ENCODE data around the gene OTOS.

DNA sequence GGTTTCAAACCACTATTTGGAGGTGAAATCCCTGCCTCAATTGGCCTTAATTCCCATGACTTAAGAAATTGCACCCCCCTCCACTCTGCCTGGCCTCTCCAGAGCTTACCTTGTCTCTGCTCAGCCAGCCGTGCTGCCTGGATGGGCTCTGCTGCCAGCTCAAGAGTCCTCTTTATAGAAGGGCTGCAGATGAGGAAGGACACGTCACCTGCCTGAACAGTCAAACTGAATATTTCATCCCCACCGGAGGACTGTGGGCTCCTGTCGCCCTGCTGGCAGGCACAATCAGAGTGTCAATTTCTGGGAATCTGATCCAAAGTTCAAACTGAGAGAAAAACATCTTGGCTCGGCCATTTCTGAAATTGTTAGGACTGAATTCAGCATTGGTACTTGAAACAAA lies at the start of gene OTOS:
- TF ChIP-seq ZSCAN29 (IDR thresholded peaks at IDR 0.05), result no peak
- TF ChIP-seq CTCF (IDR thresholded peaks at IDR 0.05 in 2 of 3, conservative IDR thresholded peaks at IDR 0.05 in 1 of 3; ENCODE audit: insufficient read depth in 2 of 3, low read depth in 1 of 3, low read length in 3 of 3), result no peak
- TF ChIP-seq, protein P1, sequence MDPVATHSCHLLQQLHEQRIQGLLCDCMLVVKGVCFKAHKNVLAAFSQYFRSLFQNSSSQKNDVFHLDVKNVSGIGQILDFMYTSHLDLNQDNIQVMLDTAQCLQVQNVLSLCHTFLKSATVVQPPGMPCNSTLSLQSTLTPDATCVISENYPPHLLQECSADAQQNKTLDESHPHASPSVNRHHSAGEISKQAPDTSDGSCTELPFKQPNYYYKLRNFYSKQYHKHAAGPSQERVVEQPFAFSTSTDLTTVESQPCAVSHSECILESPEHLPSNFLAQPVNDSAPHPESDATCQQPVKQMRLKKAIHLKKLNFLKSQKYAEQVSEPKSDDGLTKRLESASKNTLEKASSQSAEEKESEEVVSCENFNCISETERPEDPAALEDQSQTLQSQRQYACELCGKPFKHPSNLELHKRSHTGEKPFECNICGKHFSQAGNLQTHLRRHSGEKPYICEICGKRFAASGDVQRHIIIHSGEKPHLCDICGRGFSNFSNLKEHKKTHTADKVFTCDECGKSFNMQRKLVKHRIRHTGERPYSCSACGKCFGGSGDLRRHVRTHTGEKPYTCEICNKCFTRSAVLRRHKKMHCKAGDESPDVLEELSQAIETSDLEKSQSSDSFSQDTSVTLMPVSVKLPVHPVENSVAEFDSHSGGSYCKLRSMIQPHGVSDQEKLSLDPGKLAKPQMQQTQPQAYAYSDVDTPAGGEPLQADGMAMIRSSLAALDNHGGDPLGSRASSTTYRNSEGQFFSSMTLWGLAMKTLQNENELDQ (CRISPR knock-in tag; IDR thresholded peaks at IDR 0.05; ENCODE audit: borderline replicate concordance), result no peak
- TF ChIP-seq HOMEZ (CRISPR knock-in tag; IDR thresholded peaks at IDR 0.05), result no peak
- no peak for TF ChIP-seq PKNOX1 (IDR thresholded peaks at IDR 0.05)
- no peak for TF ChIP-seq POU5F1 (IDR thresholded peaks at IDR 0.05; ENCODE audit: borderline replicate concordance, low read depth, low read length, partially characterized antibody)
- no peak for TF ChIP-seq KAT7 (CRISPR knock-in tag; IDR thresholded peaks at IDR 0.05; ENCODE audit: borderline replicate concordance)
- TF ChIP-seq, protein P2, sequence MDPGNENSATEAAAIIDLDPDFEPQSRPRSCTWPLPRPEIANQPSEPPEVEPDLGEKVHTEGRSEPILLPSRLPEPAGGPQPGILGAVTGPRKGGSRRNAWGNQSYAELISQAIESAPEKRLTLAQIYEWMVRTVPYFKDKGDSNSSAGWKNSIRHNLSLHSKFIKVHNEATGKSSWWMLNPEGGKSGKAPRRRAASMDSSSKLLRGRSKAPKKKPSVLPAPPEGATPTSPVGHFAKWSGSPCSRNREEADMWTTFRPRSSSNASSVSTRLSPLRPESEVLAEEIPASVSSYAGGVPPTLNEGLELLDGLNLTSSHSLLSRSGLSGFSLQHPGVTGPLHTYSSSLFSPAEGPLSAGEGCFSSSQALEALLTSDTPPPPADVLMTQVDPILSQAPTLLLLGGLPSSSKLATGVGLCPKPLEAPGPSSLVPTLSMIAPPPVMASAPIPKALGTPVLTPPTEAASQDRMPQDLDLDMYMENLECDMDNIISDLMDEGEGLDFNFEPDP (CRISPR knock-in tag; IDR thresholded peaks at IDR 0.05), result no peak
- TF ChIP-seq POLR2H (tag; IDR thresholded peaks at IDR 0.05; ENCODE audit: low read depth), result no peak
- no peak for TF ChIP-seq MAX (CRISPR knock-in tag; IDR thresholded peaks at IDR 0.05)
- no peak for TF ChIP-seq MXI1 (IDR thresholded peaks at IDR 0.05; ENCODE audit: low read depth, low read length)
- no peak for TF ChIP-seq SAFB2 (IDR thresholded peaks at IDR 0.05; ENCODE audit: borderline replicate concordance, low read depth, low read length, severe bottlenecking)
- no peak for TF ChIP-seq ATF2 (CRISPR knock-in tag; IDR thresholded peaks at IDR 0.05)
- no peak for TF ChIP-seq TRIM28 (IDR thresholded peaks at IDR 0.05)
